AG04450 (cell line): ENCODE measurements around the gene IMMP2L. TPM values are rescaled to one million over a fixed set of nuclear protein-coding genes. Genes with fewer than 3 reads are reported as not detected.

ENCODE experiments used
- CTCF ChIA-PET: fragments of 300-600, 350-600 bp; formaldehyde crosslinking; extraction: SDS; loops from one replicate; lab custom pipeline; 2022; ENCODE audit warnings: antibody characterized with exemption, inconsistent platforms; lab: Charles Lee
- POLR2A ChIA-PET: fragments of 350-600 bp; formaldehyde crosslinking; extraction: SDS; loops from one replicate; lab custom pipeline; 2021; ENCODE audit warnings: antibody characterized with exemption, inconsistent platforms; lab: Yijun Ruan, JAX
- DNase-seq: peaks from one replicate; pipeline ENCODE4 v3.0.0-alpha.2; 2011; ENCODE audit warnings: low read depth, low spot score
- H3K27ac ChIP-seq: one replicate; pipeline ENCODE4 v1.5.1; 2012; ENCODE audit warnings: low read depth, low read length, control low read depth
- H3K27me3 ChIP-seq: one replicate; pipeline ENCODE4 v1.6.0; 2012; ENCODE audit warnings: low read length; ENCODE audit not compliant: control insufficient read depth, insufficient read depth
- H3K4me3 ChIP-seq: 2 replicates; pipeline ENCODE4 v1.5.1; 2011; ENCODE audit warnings: mild to moderate bottlenecking, low read depth, low read length, control low read depth
- H3K9me3 ChIP-seq: 2 replicates; pipeline ENCODE4 v1.5.1; 2012; ENCODE audit warnings: low read length; ENCODE audit not compliant: control insufficient read depth, insufficient read depth
- CTCF ChIP-seq: IDR thresholded peaks from 2 replicates; pipeline ENCODE4 v1.5.1; 2011; ENCODE audit warnings: low read depth, low read length, control low read depth, inconsistent platforms
- polyA plus RNA-seq: library from polyadenylated mRNA; depleted of rRNA; stranded (reverse); fragments of >200 nt; gene quantifications from 2 replicates; pipeline ENCODE4 v1.2.3, GENCODE V29; 2011

IMMP2L gene
- polyA plus RNA-seq, 1 experiment = 8.0 TPM

- no peak overlapping the region for H3K27ac ChIP-seq
- H3K27me3 ChIP-seq = no peaks in the 10 kb centered on the region
- no peak for TF ChIP-seq CTCF
- no peaks in the 10 kb centered on the region for H3K9me3 ChIP-seq
- no peak for DNase-seq
- CTCF ChIA-PET = no interaction called here
- POLR2A ChIA-PET = no interaction called here
- H3K4me3 ChIP-seq = no peak overlapping the region
These were observed 167.4 kb downstream of the IMMP2L start for GRCh38 chr7:111394891-111395290.

- POLR2A ChIA-PET = no interaction called here
- no peaks in the 10 kb centered on the region for H3K27me3 ChIP-seq
- no peak for DNase-seq
- TF ChIP-seq CTCF = no peak
- no peak overlapping the region for H3K27ac ChIP-seq
- no peaks in the 10 kb centered on the region for H3K9me3 ChIP-seq
- H3K4me3 ChIP-seq = no peak overlapping the region
- CTCF ChIA-PET = no interaction called here
These were observed 169.1 kb downstream of the IMMP2L start for GRCh38 chr7:111393011-111393754.

GRCh38 chr7:111392294-111392693 lies 170.0 kb downstream of the IMMP2L start:
- no peaks in the 10 kb centered on the region for H3K27me3 ChIP-seq
- no peak for TF ChIP-seq CTCF
- POLR2A ChIA-PET = no interaction called here
- H3K4me3 ChIP-seq = no peak overlapping the region
- DNase-seq = no peak
- H3K27ac ChIP-seq = no peak overlapping the region
- CTCF ChIA-PET = no interaction called here
- H3K9me3 ChIP-seq = no peaks in the 10 kb centered on the region

DNA sequence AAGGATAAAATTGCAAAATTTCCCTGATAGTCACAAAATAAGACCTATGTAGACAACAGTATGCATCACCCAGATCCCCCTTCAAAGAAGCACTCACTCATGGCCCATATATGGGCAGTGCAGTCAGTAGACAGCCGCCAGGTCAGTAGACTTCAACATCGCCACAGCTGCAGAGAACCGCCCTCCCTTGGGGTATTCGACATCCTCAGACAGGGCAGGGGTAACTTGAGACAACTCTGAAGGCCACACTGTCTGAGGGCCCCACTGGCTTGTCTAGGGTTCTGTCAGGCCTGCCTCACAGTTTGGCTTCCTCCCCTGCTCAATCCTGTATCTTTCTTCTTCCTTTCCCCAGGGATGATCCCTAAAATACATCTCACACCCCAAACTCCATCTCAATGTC lies 172.3 kb downstream of the IMMP2L start:
- Histone ChIP-seq H3K4me3 (no peak overlapping the region), H3K9me3 (no peaks in the 10 kb centered on the region), H3K27ac (no peak overlapping the region), H3K27me3 (no peaks in the 10 kb centered on the region)
- POLR2A ChIA-PET = no interaction called here
- CTCF ChIA-PET = no interaction called here
- no peak for DNase-seq
- no peak for TF ChIP-seq CTCF

DNA sequence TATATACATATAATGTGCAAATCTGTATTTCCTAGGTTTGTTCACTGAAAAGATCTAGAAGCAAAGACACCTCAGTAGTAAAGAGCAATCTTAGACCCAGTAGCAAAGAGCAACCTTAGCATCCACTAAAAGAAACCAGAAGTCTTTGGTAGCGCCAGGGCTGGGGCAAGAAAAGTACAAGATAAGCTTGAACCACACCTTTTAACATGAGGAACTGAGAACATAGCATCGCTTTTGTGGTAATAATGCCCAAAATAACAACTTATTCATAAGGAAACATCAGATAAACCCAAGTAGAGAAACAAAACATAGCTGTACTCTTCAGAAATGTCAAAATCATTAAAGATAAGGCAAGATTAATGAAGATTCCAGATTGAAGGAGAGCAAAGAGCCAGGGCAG lies 173.4 kb downstream of the IMMP2L start:
- no peaks in the 10 kb centered on the region for H3K27me3 ChIP-seq
- no peak overlapping the region for H3K4me3 ChIP-seq
- ChIA-PET CTCF (no interaction called here), POLR2A (interaction anchor here (0.6 kb wide), 1 partner anchor 25 kb away, joined by 3 read pairs; no protein-coding TSS in a partner anchor)
- no peaks in the 10 kb centered on the region for H3K9me3 ChIP-seq
- DNase-seq = no peak
- no peak overlapping the region for H3K27ac ChIP-seq
- TF ChIP-seq CTCF = no peak
